SK-N-MC (cell line): ENCODE measurements around the gene ACTN1.

Experiments
- EZH2 ChIP-seq: fragments of 200-600 bp; sonication (generic); IDR thresholded peaks from one replicate; pipeline ENCODE4 v1.6.1; 2017; ENCODE audit warnings: antibody characterized with exemption
- POLR2AphosphoS5 ChIP-seq: IDR thresholded peaks from 2 replicates; pipeline ENCODE4 v1.6.1; 2012; ENCODE audit warnings: mild to moderate bottlenecking, low read depth, low read length, borderline replicate concordance

DNA sequence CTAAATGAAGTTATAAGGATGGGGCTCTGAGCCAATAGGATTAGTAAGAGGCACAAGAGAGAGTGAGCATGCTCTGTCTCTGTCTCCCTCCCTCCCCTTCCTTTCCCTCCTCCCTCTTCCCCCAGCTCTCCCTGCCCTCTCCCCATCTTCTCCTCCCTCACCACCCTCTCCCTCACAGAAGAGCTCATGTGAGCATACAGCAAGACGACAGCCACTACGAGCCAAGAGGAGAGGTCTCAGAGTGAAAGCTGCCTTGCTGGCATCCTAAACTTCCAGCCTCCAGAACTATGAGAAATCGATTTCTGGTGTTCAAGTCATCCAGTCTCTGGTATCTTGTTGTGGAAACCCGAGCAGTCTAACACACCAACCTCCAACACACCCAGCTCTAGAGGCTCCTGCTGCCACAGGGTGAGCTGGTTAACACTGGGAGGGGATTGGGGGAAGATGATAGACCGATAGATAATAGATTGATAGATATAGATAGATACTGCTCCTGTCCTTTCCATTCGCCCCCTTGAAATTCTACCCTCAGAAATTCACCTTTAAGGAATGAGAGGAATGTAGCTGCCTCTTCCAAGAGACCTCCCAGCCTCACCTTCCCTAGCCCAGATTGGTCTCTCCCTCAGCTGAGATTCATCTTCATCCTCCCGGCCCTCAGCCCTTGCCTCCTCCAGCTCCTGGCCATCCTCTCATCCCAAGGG is 25.8 kb upstream of the ACTN1 start:
- no peak for TF ChIP-seq POLR2AphosphoS5
- TF ChIP-seq EZH2, result no peak
